ENCODE data around the gene ACP3. TPM values are rescaled to one million over a fixed set of nuclear protein-coding genes. Genes with fewer than 3 reads are reported as not detected.
"Not testable (repeated sequence)": the region's sequence is repeated elsewhere in the genome, so short reads cannot be mapped to it uniquely, and the experiment has no call there.

ACP3 gene
- total RNA-seq, 3 donors from 2014 or later: not detected

GRCh38 chr3:132396255-132396654, 79.0 kb downstream of the ACP3 start:
- no peak for ATAC-seq
- H3K27me3 Mint-ChIP-seq (ENCODE audit: low read depth): peaks cover 4% of the 10 kb centered on the region

GRCh38 chr3:132396776-132397175, 79.6 kb downstream of the ACP3 start:
- DNase-seq; ATAC-seq; H3K27me3 Mint-ChIP-seq (ENCODE audit: low read depth); H3K4me3 Mint-ChIP-seq; H3K9me3 Mint-ChIP-seq; H3K36me3 Mint-ChIP-seq (ENCODE audit: insufficient read depth); H3K4me1 Mint-ChIP-seq (ENCODE audit: low read depth): not testable (repeated sequence)

More at GRCh38 chr3:132396255-132396654, 79.0 kb downstream of the ACP3 start:
- DNase-seq: no peak
- no peaks in the 10 kb centered on the region for H3K36me3 Mint-ChIP-seq (ENCODE audit: insufficient read depth)
- H3K9me3 Mint-ChIP-seq: peaks cover 4% of the 10 kb centered on the region
- no peak overlapping the region for H3K4me3 Mint-ChIP-seq
- H3K4me1 Mint-ChIP-seq (ENCODE audit: low read depth): no peaks in the 10 kb centered on the region

GRCh38 chr3:132399054-132399929, 82.1 kb downstream of the ACP3 start:
- H3K4me3 Mint-ChIP-seq: no peak overlapping the region
- no peaks in the 10 kb centered on the region for H3K36me3 Mint-ChIP-seq (ENCODE audit: insufficient read depth)
- peaks cover 8% of the 10 kb centered on the region for H3K27me3 Mint-ChIP-seq (ENCODE audit: low read depth)
- H3K9me3 Mint-ChIP-seq: peaks cover 4% of the 10 kb centered on the region
- DNase-seq (no peak), ATAC-seq (no peak)
- H3K4me1 Mint-ChIP-seq (ENCODE audit: low read depth): no peaks in the 10 kb centered on the region

- H3K4me3 Mint-ChIP-seq: no peak overlapping the region
- DNase-seq (no peak), ATAC-seq (no peak)
- no peaks in the 10 kb centered on the region for H3K36me3 Mint-ChIP-seq (ENCODE audit: insufficient read depth)
- H3K4me1 Mint-ChIP-seq (ENCODE audit: low read depth): no peaks in the 10 kb centered on the region
- H3K27me3 Mint-ChIP-seq (ENCODE audit: low read depth): peaks cover 5% of the 10 kb centered on the region
- no peaks in the 10 kb centered on the region for H3K9me3 Mint-ChIP-seq
These were observed 84.0 kb downstream of the ACP3 start for GRCh38 chr3:132401255-132401654.

GRCh38 chr3:132404276-132404675, 87.1 kb downstream of the ACP3 start:
- Mint-ChIP-seq H3K9me3 (no peaks in the 10 kb centered on the region), H3K36me3 (ENCODE audit: insufficient read depth) (no peaks in the 10 kb centered on the region), H3K4me1 (ENCODE audit: low read depth) (no peaks in the 10 kb centered on the region), H3K27me3 (ENCODE audit: low read depth) (peaks cover 5% of the 10 kb centered on the region), H3K4me3 (no peak overlapping the region)
- DNase-seq (no peak), ATAC-seq (no peak)

- DNase-seq: no peak
- H3K4me3 Mint-ChIP-seq: no peak overlapping the region
- no peaks in the 10 kb centered on the region for H3K36me3 Mint-ChIP-seq (ENCODE audit: insufficient read depth)
- ATAC-seq: no peak
- no peaks in the 10 kb centered on the region for H3K4me1 Mint-ChIP-seq (ENCODE audit: low read depth)
- no peaks in the 10 kb centered on the region for H3K9me3 Mint-ChIP-seq
- H3K27me3 Mint-ChIP-seq (ENCODE audit: low read depth): peaks cover 5% of the 10 kb centered on the region
These were observed 88.0 kb downstream of the ACP3 start for GRCh38 chr3:132405188-132405587.

GRCh38 chr3:132405609-132406299, 88.5 kb downstream of the ACP3 start:
- no peak for DNase-seq
- H3K36me3 Mint-ChIP-seq (ENCODE audit: insufficient read depth): no peaks in the 10 kb centered on the region
- no peak for ATAC-seq
- H3K4me1 Mint-ChIP-seq (ENCODE audit: low read depth): no peaks in the 10 kb centered on the region
- H3K4me3 Mint-ChIP-seq: no peak overlapping the region
- no peaks in the 10 kb centered on the region for H3K9me3 Mint-ChIP-seq
- H3K27me3 Mint-ChIP-seq (ENCODE audit: low read depth): peaks cover 5% of the 10 kb centered on the region

- no peaks in the 10 kb centered on the region for H3K36me3 Mint-ChIP-seq (ENCODE audit: insufficient read depth)
- DNase-seq (no peak), ATAC-seq (no peak)
- H3K27me3 Mint-ChIP-seq (ENCODE audit: low read depth): peaks cover 5% of the 10 kb centered on the region
- H3K4me3 Mint-ChIP-seq: no peak overlapping the region
- no peaks in the 10 kb centered on the region for H3K9me3 Mint-ChIP-seq
- no peaks in the 10 kb centered on the region for H3K4me1 Mint-ChIP-seq (ENCODE audit: low read depth)
These were observed 89.4 kb downstream of the ACP3 start for GRCh38 chr3:132406587-132406986.

- DNase-seq (no peak), ATAC-seq (no peak)
- H3K36me3 Mint-ChIP-seq (ENCODE audit: insufficient read depth): no peaks in the 10 kb centered on the region
- no peaks in the 10 kb centered on the region for H3K9me3 Mint-ChIP-seq
- H3K4me1 Mint-ChIP-seq (ENCODE audit: low read depth): no peaks in the 10 kb centered on the region
- no peak overlapping the region for H3K4me3 Mint-ChIP-seq
- H3K27me3 Mint-ChIP-seq (ENCODE audit: low read depth): peaks cover 4% of the 10 kb centered on the region
These were observed 89.8 kb downstream of the ACP3 start for GRCh38 chr3:132407025-132407424.

Other genes with a start within 250 kb of the ACP3 start
- 10 to 100 TPM; 16.5 to 16.8 (median 16.8) TPM for gene DNAJC13, start 100.1 kb downstream of the ACP3 start, total RNA-seq

Measured in activated T-cell treated with anti-CD3 and anti-CD28 coated beads, Interleukin-2, amount 50 U/mL, for 4 hours (primary cell).